Caco-2 (cell line): Measurements from ENCODE around the gene MANEAL. TPM values are rescaled to one million over a fixed set of nuclear protein-coding genes. Genes with fewer than 3 reads are reported as not detected.
A peak's percentile ranks its signal among the peaks of the same experiment; 100 is the strongest.

Source experiments
- BruUV-seq: library from RNA; stranded (reverse); fragments of 400-500 nt; replicated peaks from 2 replicates; lab custom pipeline; 2021; lab: Mats Ljungman, UMichigan
- CTCF ChIA-PET: fragments of 300-600 bp; sonication (Branson Sonifier 250); formaldehyde crosslinking; loops from one replicate; lab custom pipeline; 2022; ENCODE audit warnings: antibody characterized with exemption; lab: Charles Lee
- POLR2A ChIA-PET: fragments of 300-600 bp; sonication (Branson Sonifier 250); formaldehyde crosslinking; loops from one replicate; lab custom pipeline; 2022; ENCODE audit warnings: antibody characterized with exemption; lab: Charles Lee
- DNase-seq, 2 experiments: peaks; one replicate each; pipeline versions ENCODE4 v3.0.0 to v3.0.0-alpha.2; 2020 to 2022
- H3K27me3 ChIP-seq: replicated peaks from 2 replicates; pipeline ENCODE4 v1.6.0; 2011; ENCODE audit warnings: low read length; ENCODE audit not compliant: control insufficient read depth, insufficient read depth
- H3K36me3 ChIP-seq: 2 replicates; pipeline ENCODE4 v1.5.1; 2011; ENCODE audit warnings: low read length; ENCODE audit not compliant: control insufficient read depth, insufficient read depth
- H3K4me1 ChIP-seq: fragments of 250-450 bp; sonication (Bioruptor Pico); 2 replicates; pipeline ENCODE4 v1.5.1; 2020; ENCODE audit warnings: mild to moderate bottlenecking
- H3K4me3 ChIP-seq: 2 replicates; pipeline ENCODE4 v1.5.1; 2011; ENCODE audit warnings: low read depth, mild to moderate bottlenecking, control low read depth, low read length
- H3K9me3 ChIP-seq: fragments of 250-450 bp; sonication (Bioruptor Pico); 2 replicates; pipeline ENCODE4 v1.5.1; 2020; ENCODE audit warnings: mild to moderate bottlenecking, moderate library complexity
- H3K27ac Mint-ChIP-seq: one replicate; pipeline ENCODE4 v1.8.0; 2022; ENCODE audit warnings: mixed read lengths; ENCODE audit not compliant: unreplicated experiment
- H3K27me3 Mint-ChIP-seq: one replicate; pipeline ENCODE4 v1.8.0; 2022; ENCODE audit warnings: mixed read lengths; ENCODE audit not compliant: insufficient read depth, unreplicated experiment
- H3K36me3 Mint-ChIP-seq: one replicate; pipeline ENCODE4 v1.8.0; 2022; ENCODE audit warnings: mild to moderate bottlenecking, mixed read lengths; ENCODE audit not compliant: insufficient read depth, unreplicated experiment
- H3K4me1 Mint-ChIP-seq: one replicate; pipeline ENCODE4 v1.8.0; 2022; ENCODE audit warnings: low read depth, mixed read lengths; ENCODE audit not compliant: unreplicated experiment
- H3K4me3 Mint-ChIP-seq: one replicate; pipeline ENCODE4 v1.8.0; 2022; ENCODE audit warnings: mild to moderate bottlenecking, moderate library complexity, mixed read lengths; ENCODE audit not compliant: unreplicated experiment
- H3K9me3 Mint-ChIP-seq: one replicate; pipeline ENCODE4 v1.8.0; 2022; ENCODE audit warnings: mixed read lengths; ENCODE audit not compliant: unreplicated experiment
- CTCF ChIP-seq, 2 experiments: fragments of 200-600 bp in 1 of 2; IDR thresholded peaks; 1 replicate in 1 of 2; 2 replicates in 1 of 2; pipeline versions ENCODE4 v1.5.1 to v1.8.0; 2011 to 2022; ENCODE audit warnings: antibody characterized with exemption in 1 of 2, control low read depth in 1 of 2, inconsistent platforms in 1 of 2, low read depth in 1 of 2, low read length in 1 of 2, mild to moderate bottlenecking in 1 of 2, moderate library complexity in 1 of 2; ENCODE audit not compliant: insufficient read depth in 1 of 2, severe bottlenecking in 1 of 2, unreplicated experiment in 1 of 2
- intact Hi-C: fragments of 100-400 bp; cut with micrococcal nuclease; formaldehyde crosslinking; loops from one replicate; pipeline ENCODE4 v1.10.0; 2022; ENCODE audit not compliant: unreplicated experiment
- total RNA-seq: library from RNA; stranded (reverse); gene quantifications from 2 replicates; pipeline ENCODE4 v1.2.3, GENCODE V29; 2022

MANEAL gene
- total RNA-seq, 1 experiment from 2014 or later: 25.9 TPM

- no peak overlapping the region for H3K27ac Mint-ChIP-seq
- no TSS peak for BruUV-seq
- Histone ChIP-seq H3K36me3 (no peaks in the 10 kb centered on the region), H3K4me3 (no peak overlapping the region), H3K9me3 (no peaks in the 10 kb centered on the region), H3K4me1 (no peaks in the 10 kb centered on the region), H3K27me3 (no peaks in the 10 kb centered on the region)
- no peak for TF ChIP-seq CTCF (IDR thresholded peaks at IDR 0.05; ENCODE audit: insufficient read depth in 1 of 2, low read depth in 1 of 2, low read length in 1 of 2, severe bottlenecking in 1 of 2, unreplicated experiment in 1 of 2)
- intact Hi-C loops: no loop called here
- DNase-seq: no peak
- POLR2A ChIA-PET: no interaction called here
- H3K4me1 Mint-ChIP-seq: no peaks in the 10 kb centered on the region
- CTCF ChIA-PET: no interaction called here
- H3K36me3 Mint-ChIP-seq: no peaks in the 10 kb centered on the region
- no peak overlapping the region for H3K4me3 Mint-ChIP-seq
- H3K9me3 Mint-ChIP-seq: no peaks in the 10 kb centered on the region
- H3K27me3 Mint-ChIP-seq: peaks cover 5% of the 10 kb centered on the region
These were observed 15.0 kb upstream of the MANEAL start for GRCh38 chr1:37778654-37779053.

GRCh38 chr1:37782491-37782890 lies 11.2 kb upstream of the MANEAL start:
- CTCF ChIA-PET: no interaction called here
- DNase-seq: no peak
- Mint-ChIP-seq H3K36me3 (no peaks in the 10 kb centered on the region), H3K27me3 (peaks cover 13% of the 10 kb centered on the region), H3K4me3 (no peak overlapping the region), H3K4me1 (no peaks in the 10 kb centered on the region), H3K27ac (no peak overlapping the region), H3K9me3 (no peaks in the 10 kb centered on the region)
- Histone ChIP-seq H3K4me3 (no peak overlapping the region), H3K9me3 (no peaks in the 10 kb centered on the region), H3K27me3 (no peaks in the 10 kb centered on the region), H3K4me1 (no peaks in the 10 kb centered on the region), H3K36me3 (no peaks in the 10 kb centered on the region)
- POLR2A ChIA-PET: no interaction called here
- no peak for TF ChIP-seq CTCF (IDR thresholded peaks at IDR 0.05; ENCODE audit: insufficient read depth in 1 of 2, low read depth in 1 of 2, low read length in 1 of 2, severe bottlenecking in 1 of 2, unreplicated experiment in 1 of 2)
- BruUV-seq: no TSS peak
- intact Hi-C loops: no loop called here

GRCh38 chr1:37792943-37793686 lies 532 bp upstream of the MANEAL start:
- Histone ChIP-seq H3K4me3 (peak overlapping the region; percentile 71), H3K4me1 (no peaks in the 10 kb centered on the region; the same call in 1 of the 2 replicates), H3K9me3 (no peaks in the 10 kb centered on the region), H3K27me3 (no peaks in the 10 kb centered on the region), H3K36me3 (no peaks in the 10 kb centered on the region)
- ChIA-PET POLR2A (no interaction called here), CTCF (no interaction called here)
- TF ChIP-seq CTCF (IDR thresholded peaks at IDR 0.05; ENCODE audit: insufficient read depth in 1 of 2, low read depth in 1 of 2, low read length in 1 of 2, severe bottlenecking in 1 of 2, unreplicated experiment in 1 of 2): no peak
- intact Hi-C loops: no loop called here
- no peaks in the 10 kb centered on the region for H3K4me1 Mint-ChIP-seq
- H3K27me3 Mint-ChIP-seq: no peaks in the 10 kb centered on the region
- no peak for DNase-seq
- no peak overlapping the region for H3K27ac Mint-ChIP-seq
- no TSS peak for BruUV-seq
- peak overlapping the region; percentile 78 for H3K4me3 Mint-ChIP-seq
- peaks cover 10% of the 10 kb centered on the region for H3K36me3 Mint-ChIP-seq
- H3K9me3 Mint-ChIP-seq: no peaks in the 10 kb centered on the region
